ENCODE data around the gene ST6GALNAC3.

DNA sequence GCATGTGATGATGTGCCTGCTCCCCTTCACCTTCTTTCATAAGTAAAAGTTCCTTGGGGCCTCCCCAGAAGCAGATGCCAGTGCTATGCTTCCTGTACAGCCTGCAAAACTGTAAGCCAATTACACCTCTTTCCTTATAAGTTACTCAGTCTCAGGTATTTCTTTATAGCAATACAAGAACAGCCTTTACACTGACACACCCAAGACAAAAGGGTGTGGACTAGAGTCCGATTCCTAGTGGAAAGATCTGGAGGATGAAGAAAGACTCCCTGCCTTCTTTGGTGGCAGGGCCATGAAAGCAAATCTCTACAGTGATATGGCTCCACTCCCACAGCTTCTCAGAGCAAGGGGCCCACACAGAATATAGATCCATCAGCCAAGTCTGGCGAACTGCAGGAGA, 583.1 kb downstream of the ST6GALNAC3 start:
- no peak for TF ChIP-seq POLR2A (IDR thresholded peaks at IDR 0.05; ENCODE audit: low read depth, low read length)
- no peak for TF ChIP-seq POLR2AphosphoS5 (IDR thresholded peaks at IDR 0.05; ENCODE audit: low read depth, low read length)
